ENCODE data around the gene PDGFD.

PDGFD gene

GRCh38 chr11:104142698-104143097, 21.2 kb downstream of the PDGFD start:
- DNase-seq, result no peak

GRCh38 chr11:104136861-104137260, 27.1 kb downstream of the PDGFD start:
- no peak for DNase-seq

- DNase-seq, result no peak
Measured at GRCh38 chr11:104134745-104135144, 29.2 kb downstream of the PDGFD start.

- no peak for DNase-seq
Measured at GRCh38 chr11:104130161-104130560, 33.8 kb downstream of the PDGFD start.

- no peak for DNase-seq
Measured at GRCh38 chr11:104129145-104129544, 34.8 kb downstream of the PDGFD start.

- DNase-seq, result no peak
Measured at GRCh38 chr11:104127828-104128227, 36.1 kb downstream of the PDGFD start.

GRCh38 chr11:104126464-104126863, 37.5 kb downstream of the PDGFD start:
- DNase-seq, result no peak

- DNase-seq, result no peak
Measured at GRCh38 chr11:104124979-104125378, 39.0 kb downstream of the PDGFD start.

GRCh38 chr11:104122836-104123235, 41.1 kb downstream of the PDGFD start:
- no peak for DNase-seq

GRCh38 chr11:104122011-104122635, 41.8 kb downstream of the PDGFD start:
- DNase-seq, result no peak

GRCh38 chr11:104120493-104121137, 43.3 kb downstream of the PDGFD start:
- no peak for DNase-seq

- no peak for DNase-seq
Measured at GRCh38 chr11:104118105-104118744, 45.7 kb downstream of the PDGFD start.

- no peak for DNase-seq
Measured at GRCh38 chr11:104113541-104113940, 50.4 kb downstream of the PDGFD start.

- no peak for DNase-seq
Measured at GRCh38 chr11:104106136-104106754, 57.7 kb downstream of the PDGFD start.

GRCh38 chr11:104105155-104105554, 58.8 kb downstream of the PDGFD start:
- DNase-seq, result no peak

- DNase-seq, result no peak
Measured at GRCh38 chr11:104104664-104105063, 59.3 kb downstream of the PDGFD start.

- DNase-seq, result no peak
Measured at GRCh38 chr11:104104201-104104600, 59.7 kb downstream of the PDGFD start.

GRCh38 chr11:104098555-104098954, 65.4 kb downstream of the PDGFD start:
- DNase-seq, result no peak

- DNase-seq, result no peak
Measured at GRCh38 chr11:104098132-104098531, 65.8 kb downstream of the PDGFD start.

- no peak for DNase-seq
Measured at GRCh38 chr11:104096900-104097299, 67.0 kb downstream of the PDGFD start.

- DNase-seq, result no peak
Measured at GRCh38 chr11:104095791-104096190, 68.2 kb downstream of the PDGFD start.

- no peak for DNase-seq
Measured at GRCh38 chr11:104094576-104094975, 69.4 kb downstream of the PDGFD start.

- no peak for DNase-seq
Measured at GRCh38 chr11:104093426-104094280, 70.3 kb downstream of the PDGFD start.

All from NCI-H1048 (cell line).